ENCODE measurements around the gene LRRFIP1.

LRRFIP1 gene

GRCh38 chr2:237708491-237708890 is 81.1 kb downstream of the LRRFIP1 start:
- no peak for DNase-seq

- no peak for DNase-seq
Measured at GRCh38 chr2:237708961-237709360, 81.6 kb downstream of the LRRFIP1 start.

- no peak for DNase-seq
Measured at GRCh38 chr2:237711458-237712150, 84.2 kb downstream of the LRRFIP1 start.

- DNase-seq = no peak
Measured at GRCh38 chr2:237712477-237713377, 85.3 kb downstream of the LRRFIP1 start.

GRCh38 chr2:237714690-237715458 is 87.5 kb downstream of the LRRFIP1 start:
- DNase-seq = no peak

- DNase-seq = no peak
Measured at GRCh38 chr2:237715459-237715947, 88.1 kb downstream of the LRRFIP1 start.

- no peak for DNase-seq
Measured at GRCh38 chr2:237716011-237716410, 88.6 kb downstream of the LRRFIP1 start.

GRCh38 chr2:237717366-237718276 is 90.2 kb downstream of the LRRFIP1 start:
- no peak for DNase-seq

- DNase-seq = no peak
Measured at GRCh38 chr2:237718277-237718634, 90.9 kb downstream of the LRRFIP1 start.

GRCh38 chr2:237720444-237720843 is 93.1 kb downstream of the LRRFIP1 start:
- DNase-seq = no peak

- no peak for DNase-seq
Measured at GRCh38 chr2:237720957-237721356, 93.6 kb downstream of the LRRFIP1 start.

- no peak for DNase-seq
Measured at GRCh38 chr2:237721458-237721857, 94.1 kb downstream of the LRRFIP1 start.

GRCh38 chr2:237722616-237723015 is 95.2 kb downstream of the LRRFIP1 start:
- DNase-seq = no peak

- no peak for DNase-seq
Measured at GRCh38 chr2:237723023-237723422, 95.6 kb downstream of the LRRFIP1 start.

GRCh38 chr2:237723602-237724001 is 96.2 kb downstream of the LRRFIP1 start:
- no peak for DNase-seq

- no peak for DNase-seq
Measured at GRCh38 chr2:237724811-237725478, 97.6 kb downstream of the LRRFIP1 start.

- no peak for DNase-seq
Measured at GRCh38 chr2:237725661-237726060, 98.3 kb downstream of the LRRFIP1 start.

- no peak for DNase-seq
Measured at GRCh38 chr2:237726401-237726830, 99.0 kb downstream of the LRRFIP1 start.

GRCh38 chr2:237727363-237727762 is 100.0 kb downstream of the LRRFIP1 start:
- no peak for DNase-seq

GRCh38 chr2:237729681-237730475 is 102.5 kb downstream of the LRRFIP1 start:
- DNase-seq = no peak

- no peak for DNase-seq
Measured at GRCh38 chr2:237731663-237732062, 104.3 kb downstream of the LRRFIP1 start.
